Activated CD8-positive, alpha-beta memory T cell treated with anti-CD3 and anti-CD28 coated beads for 48 hours (primary cell): Measurements from ENCODE around the gene DAD1.
"Not testable (repeated sequence)": the region's sequence is repeated elsewhere in the genome, so short reads cannot be mapped to it uniquely, and the experiment has no call there.

Experiments used
- DNase-seq, 3 experiments: peaks; one replicate each; pipeline ENCODE4 v3.0.0-alpha.2; 2020; ENCODE audit warnings: low read depth in 2 of 3, low spot score in 2 of 3

The DAD1 gene

DNA sequence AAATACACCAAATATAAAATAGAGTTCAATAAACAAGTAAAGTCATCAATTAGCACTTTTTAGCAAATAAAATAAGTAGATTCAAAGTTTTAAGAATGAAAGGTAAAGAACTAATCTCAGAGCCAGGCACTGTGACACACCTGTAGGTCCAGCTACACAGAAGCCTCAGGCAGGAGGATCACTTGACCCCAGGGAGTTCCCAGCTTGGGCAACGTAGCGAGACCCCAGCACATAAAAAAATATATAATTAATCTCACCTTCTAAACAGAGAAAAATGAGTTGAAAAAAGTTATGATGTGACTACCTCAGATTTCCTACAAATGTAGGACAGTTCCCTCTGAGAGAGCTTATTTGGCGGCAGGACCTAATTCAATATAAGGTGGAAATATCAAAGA is 19.3 kb downstream of the DAD1 start:
- DNase-seq = no peak

DNA sequence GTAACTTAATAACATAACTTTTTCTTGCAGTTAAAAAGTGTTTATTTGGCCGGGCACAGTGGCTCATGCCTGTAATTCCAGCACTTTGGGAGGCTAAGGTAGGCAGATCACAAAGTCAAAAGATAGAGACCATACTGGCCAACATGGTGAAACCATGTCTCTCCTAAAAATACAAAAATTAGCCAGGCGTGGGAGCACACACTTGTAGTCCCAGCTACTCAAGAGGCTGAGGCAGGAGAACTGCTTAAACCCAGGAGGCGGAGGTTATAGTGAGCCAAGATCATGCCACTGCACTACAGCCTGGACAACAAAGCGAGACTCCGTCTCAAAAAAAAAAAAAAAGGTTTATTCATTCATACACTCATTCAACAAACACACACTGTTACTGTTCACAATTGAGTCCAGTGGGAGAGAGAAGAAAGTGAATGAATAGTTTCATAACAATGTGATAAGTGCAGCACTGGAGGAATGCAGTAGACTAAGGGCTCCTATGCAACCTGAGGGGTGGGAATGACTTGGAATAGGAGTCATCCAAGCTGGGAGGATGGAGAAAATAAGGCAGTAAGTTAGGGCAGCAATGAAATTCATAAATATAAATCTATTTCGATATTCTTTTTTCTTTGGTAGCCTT is 19.8 kb downstream of the DAD1 start:
- no peak for DNase-seq

DNA sequence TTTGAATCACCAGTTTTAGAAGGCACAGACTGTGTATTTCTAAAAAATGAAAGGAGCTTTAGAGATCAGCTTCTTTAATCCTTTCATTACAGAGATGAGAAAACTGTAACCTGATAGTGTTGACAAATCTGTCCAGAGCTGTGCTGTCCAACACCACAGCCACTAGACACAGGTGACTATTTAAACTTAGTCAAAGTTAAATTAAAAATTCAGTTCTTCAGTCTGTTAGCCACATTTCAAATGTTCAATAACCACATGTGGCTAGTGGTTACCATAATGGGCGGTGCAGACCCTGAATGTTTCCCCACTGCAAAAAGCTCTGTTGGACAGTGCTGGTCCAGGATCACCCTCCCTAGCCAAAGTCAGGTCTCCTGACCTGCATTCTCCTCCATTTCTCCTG is 21.6 kb downstream of the DAD1 start:
- DNase-seq = no peak

DNA sequence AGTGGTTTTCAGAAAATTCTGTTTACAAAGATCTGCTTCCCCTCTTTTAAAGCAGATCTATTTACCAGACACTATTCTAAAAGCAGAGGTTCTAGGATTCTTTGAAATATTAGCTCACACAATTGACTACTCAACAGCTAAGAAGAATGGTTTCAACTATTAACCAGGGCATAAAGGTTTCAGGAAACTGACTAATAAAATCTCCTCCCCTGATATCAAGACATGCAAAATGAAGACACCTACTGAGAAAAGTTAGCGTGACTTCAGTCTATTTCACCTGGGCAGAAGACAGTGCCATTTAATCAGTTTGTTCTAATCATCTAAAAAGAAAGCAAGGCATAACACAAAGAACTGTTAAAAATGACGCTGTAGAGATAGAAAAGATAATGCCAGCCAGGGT is 22.2 kb downstream of the DAD1 start:
- no peak for DNase-seq

DNA sequence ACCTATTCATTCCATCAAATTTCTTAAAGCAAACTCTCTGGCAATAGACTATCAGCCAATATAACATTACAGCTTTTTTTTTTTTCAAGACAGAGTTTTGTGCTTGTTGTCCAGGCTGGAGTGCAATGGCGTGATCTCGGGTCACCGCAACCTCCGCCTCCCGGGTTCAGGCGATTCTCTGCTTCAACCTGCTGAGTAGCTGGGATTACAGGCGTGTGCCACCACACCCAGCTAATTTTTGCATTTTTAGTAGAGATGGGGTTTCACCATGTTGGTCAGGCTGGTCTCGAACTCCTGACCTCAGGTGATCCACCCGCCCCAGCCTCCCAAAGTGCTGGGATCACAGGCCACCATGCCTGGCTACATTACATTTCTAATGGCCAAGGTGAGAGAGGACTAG is 22.8 kb downstream of the DAD1 start:
- DNase-seq = not testable (repeated sequence)

DNA sequence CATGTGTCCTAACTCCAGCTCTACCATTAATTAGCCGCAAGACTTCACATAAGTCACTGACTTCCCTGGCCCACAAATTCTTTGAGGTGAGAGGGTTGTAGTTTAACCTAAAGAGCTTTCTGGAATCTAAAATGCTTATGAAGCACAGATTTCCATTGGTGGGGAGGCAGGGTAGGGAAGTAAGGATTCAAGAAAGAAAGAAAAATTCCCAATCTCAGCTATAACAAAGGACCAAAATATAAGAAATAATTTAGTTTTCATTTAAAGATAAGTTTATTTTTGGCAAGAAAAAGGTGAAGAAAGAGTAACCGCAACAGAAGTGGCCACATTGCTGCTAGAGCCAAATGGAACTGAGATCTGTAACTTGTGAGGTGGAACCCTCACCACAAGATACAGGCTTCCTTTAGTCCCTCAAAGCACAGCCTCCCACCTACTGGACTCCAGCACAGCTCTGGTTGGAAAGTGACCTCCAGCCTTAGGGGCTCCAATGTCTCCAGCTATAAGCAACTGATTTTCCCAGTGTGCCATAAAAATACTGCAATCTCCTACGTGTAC is 23.6 kb downstream of the DAD1 start:
- DNase-seq = no peak

DNA sequence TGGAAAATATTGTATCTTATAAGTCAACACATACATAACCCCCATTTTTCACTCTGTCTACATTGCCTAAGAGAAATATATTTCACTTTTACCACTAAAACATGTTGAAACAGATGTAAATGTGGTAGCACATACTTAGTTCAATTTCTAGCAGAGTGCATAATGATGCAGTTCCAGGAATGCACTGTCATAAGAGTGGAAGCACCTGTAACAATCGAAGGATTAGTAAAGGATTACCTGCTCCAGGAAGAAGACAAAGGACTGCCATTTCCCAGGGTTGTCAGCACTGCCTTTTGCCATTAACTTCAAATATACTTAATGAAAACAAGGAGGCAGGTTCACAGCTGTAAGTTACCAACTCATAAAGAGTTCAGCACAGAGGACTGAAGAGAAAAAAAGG is 24.6 kb downstream of the DAD1 start:
- no peak for DNase-seq

DNA sequence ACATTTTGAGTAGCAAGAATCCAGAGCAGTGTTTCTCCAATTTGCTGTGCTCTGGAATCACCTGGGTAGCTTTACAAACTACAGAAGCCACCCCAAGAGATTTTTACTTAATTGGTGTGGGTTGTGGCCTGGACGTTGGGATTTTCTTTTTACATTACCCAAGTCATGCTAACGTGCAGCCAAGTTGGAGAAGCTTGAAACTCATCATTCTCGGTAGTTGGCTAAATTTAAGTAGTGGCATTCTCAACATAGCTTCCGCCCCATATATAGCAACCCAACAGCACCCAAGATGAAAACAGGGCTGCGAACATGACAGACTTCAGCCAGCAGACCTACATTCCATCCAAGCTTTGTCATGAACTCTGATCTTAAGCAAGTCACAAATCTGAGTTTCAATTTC is 25.0 kb downstream of the DAD1 start:
- no peak for DNase-seq

DNA sequence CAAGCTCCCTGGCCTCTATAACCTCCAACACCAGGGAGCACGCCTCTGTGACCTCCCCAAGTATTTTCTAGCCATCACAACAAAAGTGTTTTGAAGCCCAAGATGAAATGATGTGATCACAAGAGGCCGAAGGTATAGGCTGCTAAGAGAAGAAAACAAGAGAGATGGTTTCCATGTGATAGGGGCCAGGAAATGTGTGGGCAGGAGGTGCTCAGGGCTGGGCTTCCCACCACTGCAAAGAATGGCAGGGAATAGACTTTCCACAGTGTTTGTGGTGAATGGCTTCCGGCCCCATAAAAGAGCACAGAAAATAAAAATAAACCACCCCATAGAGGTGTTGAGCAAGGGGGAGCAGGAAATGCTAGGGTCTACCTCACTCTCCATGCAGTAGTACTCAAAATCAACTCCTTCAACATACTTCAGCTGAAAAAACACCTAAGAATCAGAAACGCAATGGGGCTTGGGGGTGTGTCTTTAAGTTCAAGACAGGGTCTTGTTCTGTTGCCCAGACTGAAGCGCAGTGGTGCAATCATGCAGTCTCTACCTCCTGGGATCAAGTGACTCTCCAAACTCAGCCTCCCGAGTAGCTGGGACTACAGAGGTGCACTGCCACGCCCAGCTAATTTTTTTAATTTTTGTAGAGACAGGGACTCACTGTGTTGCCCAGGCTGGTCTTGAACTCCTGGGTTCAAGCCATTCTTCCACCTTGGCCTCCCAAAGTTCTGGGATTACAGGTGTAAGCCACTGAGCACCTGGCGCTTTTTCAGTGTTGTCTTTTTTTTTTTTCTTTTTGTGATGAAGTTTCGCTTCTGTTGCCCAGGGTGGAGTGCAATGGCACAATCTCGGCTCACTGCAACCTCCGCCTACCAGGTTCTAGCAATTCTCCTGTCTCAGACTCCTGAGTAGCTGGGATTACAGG is 27.1 kb downstream of the DAD1 start:
- DNase-seq = no peak

DNA sequence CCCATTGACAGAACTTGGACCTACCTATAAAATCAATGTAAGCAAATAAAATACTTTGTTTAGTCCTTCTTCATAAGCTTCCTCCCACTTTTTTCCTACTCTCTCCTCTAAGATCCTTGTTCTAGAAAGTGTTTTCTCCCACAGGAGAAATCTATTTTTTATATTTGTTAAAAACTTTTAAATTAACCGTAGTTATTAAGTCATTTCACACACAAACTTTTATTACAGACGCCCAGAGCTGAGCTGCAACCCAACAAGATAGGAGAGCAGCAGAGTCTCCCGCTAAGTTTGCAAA is 27.7 kb downstream of the DAD1 start:
- no peak for DNase-seq

DNA sequence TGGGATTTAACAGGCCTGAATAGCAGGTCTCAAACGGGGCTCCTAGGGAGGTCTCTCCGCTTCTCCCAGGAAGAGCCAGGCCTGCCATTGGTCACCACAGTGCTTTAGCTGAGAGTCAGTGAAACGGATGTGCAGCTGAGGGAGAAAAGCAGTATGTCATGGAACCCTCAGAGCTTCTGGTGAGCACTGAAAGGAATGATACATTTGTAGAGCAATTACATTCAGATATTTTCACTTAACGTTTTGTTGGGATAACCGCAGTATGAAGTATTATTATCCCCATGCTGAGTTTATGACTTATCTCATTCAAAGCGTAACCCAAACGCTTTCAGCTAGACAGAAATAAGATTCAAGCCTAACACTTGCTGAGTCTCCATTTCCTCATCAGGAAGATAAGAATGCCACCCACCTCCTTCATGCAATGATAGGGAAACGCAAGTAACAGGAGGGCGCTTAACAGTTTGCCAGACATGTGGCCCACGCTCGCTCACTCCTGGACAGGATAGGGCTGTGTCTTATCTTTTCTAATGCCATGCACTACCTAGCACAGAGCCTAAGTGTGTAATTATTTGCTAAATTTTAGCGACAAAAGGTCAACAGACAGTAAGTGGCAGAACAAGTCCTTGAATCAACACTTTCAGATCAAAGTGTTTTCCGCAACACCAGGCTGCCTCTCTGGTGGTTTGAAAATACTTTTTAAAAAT is 28.2 kb downstream of the DAD1 start:
- DNase-seq = no peak

DNA sequence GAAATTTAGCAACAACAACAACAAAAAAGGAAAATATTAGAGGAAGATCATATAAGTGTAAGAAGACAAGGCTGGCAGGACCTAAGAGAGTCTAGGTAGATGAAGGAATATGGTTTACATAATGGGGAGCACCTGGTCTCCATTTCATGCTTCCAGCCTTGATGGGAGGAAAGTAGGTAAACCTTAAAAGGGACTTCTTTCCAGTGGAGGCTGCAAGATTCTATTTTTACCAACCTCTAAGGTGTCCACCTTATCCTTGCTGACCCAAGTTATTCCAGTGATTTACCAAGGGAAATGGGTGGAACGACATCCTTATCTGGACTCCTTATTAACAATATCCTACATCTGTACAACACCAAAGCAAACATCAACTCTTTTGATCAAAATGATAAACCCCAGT is 30.0 kb downstream of the DAD1 start:
- DNase-seq = no peak

DNA sequence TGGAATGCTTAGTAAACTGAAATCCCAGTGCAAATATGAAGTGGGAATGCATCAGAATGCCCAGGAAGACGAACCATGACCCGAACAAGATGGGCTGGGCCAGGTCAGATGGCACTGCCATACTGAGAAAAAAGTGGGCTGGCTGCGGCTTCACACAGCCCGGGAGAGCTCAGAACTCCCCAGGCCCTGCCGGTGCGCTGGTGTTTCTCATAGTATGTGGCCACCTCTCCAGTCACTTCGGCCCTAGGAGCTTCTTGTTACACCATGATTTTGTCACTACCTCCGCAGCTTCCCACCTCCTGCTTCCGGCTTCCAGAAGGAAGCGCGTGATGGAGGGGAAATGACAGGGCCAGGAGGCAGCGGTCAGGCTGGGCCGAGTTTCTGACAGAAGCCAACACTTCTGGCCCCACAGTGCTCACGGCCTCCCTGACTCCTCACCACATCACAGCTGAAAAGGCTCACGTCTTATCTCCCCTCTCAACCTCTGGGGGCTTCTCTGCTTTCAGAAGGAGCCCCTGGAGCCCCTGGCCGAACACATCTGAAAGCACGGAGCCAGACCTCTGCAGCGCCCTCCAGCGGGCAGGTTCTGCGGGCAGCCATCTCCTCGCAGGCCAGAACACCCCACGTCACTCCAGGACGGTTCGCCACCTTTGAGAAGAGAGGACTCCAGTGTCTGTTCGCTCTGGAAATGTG is 30.7 kb downstream of the DAD1 start:
- peak; percentile 57 to 71 (median 68) for DNase-seq

DNA sequence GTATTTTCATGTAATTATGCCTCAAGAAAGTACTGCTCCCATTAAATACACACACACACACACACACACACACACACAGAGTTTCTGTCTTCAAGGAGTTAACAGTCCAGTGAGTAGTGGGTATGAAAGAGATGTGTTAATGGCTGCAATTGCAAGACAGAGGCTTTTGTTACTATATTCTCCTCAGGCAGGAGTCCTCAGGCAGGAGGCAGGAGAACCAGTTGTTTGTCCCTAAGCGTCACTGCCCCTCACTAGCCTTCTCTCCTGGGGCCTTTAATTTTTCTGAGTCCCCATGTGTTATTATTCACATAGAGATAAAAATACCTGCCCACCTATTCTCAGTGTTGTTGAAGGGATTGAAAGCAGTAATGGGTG is 31.2 kb downstream of the DAD1 start:
- no peak for DNase-seq

DNA sequence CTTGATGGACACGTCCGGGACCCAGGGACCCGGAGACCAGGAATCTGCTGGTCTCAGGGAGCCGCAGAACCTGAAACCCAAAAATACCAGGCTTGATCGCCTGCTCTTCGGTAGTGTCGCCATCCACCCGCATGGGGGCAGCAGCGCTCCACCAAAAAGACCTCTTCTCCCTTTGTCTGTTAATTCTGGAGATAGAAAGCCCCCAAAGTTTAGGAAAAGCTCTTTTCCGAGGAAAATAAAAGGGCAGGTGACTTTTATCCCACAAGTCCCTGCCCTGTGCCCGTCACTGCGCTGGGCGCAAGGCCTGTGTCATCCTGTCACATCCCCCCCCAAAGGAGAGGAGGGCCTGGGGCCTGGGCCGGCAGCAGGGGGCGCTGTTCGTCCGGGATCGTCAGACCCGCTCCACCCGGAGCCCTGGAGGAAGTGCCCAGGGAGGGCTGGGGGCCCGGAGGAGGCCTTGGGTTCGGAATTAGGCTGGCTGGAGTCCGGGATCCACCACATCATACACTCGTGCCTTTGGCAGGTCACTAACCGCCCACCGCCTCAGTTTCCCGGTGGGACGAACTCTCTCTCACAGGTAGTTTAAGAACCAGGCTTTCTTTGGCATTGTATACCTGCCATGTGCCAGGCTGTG is 31.9 kb downstream of the DAD1 start:
- DNase-seq = peak; percentile 82 to 95 (median 92)

DNA sequence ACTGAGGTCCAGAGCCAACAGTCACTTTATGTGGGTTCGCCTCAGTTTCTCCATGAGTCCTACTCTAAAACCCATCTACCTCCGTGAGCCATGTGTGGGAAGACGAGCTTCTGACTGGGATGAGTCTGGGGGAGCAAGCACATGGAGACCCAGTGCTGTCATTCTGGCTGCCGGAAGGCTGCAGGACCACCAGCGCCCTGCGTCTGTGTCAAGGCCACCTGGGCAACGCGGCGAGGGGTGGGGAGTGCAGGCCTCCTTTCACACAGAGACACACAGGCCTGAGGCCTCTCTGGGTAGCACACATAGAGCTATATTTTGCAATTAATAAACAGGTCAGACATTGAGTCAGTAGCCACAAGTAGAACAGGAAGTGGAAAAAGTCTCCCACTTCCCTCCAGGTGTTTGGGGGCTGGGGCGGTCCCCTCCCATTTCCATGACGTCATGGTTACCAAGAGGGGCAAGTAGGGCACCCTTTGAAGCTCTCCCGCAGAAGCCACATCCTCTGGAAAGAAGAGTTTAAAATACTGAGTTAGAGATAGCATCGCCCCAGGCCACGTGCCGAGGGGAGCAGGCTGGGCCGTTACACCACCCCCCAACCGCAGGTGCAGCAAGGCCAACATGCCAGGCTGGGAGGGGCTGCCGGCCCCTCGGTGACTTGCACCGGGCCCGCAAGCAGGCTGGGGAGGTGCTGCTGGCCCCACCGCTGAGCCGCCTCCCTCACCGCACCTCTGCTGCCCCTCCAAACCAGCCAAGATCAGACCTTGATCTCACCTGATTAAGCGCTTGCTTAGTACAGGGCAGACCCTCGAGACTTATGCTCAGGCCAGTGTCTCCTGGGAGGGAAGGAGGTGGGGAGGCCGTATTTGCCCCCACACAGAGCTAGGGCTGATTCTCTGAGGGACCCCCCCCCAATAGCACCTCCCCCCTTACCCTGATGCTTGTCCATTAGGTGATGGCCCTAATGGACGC is 32.7 kb downstream of the DAD1 start:
- DNase-seq = peak; percentile 80 to 93 (median 88)

DNA sequence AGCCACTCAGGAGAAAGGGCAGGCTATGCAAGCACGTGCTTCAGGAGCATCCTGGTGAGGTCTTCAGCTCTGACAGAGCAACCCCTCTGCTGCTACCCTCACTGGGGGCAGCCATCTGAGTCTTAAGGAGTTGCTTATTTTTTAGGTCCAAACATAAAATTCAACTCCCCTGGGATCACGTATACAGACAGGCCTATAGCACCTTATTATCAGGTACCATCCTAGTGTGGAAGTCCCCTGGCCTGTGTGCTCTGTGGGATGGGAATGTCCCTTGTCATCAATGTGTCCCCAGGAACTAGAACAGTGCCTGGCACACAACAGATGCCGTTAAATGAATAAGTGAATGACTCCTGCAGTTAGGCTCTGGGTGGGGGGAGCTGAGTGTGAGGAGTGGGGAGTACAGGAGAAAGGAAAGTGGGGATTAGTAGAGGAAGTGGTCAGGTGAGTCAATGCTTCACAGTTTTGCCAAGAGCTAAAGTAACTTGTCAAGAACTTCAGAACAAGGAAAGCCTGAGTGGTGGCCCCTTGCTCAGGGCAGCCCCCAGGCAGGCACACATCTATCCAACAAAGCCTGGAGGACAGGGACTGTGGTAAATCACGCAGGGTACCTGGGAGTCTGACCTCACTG is 33.5 kb downstream of the DAD1 start:
- DNase-seq = peak in 1 of 3 experiments; percentile 59

DNA sequence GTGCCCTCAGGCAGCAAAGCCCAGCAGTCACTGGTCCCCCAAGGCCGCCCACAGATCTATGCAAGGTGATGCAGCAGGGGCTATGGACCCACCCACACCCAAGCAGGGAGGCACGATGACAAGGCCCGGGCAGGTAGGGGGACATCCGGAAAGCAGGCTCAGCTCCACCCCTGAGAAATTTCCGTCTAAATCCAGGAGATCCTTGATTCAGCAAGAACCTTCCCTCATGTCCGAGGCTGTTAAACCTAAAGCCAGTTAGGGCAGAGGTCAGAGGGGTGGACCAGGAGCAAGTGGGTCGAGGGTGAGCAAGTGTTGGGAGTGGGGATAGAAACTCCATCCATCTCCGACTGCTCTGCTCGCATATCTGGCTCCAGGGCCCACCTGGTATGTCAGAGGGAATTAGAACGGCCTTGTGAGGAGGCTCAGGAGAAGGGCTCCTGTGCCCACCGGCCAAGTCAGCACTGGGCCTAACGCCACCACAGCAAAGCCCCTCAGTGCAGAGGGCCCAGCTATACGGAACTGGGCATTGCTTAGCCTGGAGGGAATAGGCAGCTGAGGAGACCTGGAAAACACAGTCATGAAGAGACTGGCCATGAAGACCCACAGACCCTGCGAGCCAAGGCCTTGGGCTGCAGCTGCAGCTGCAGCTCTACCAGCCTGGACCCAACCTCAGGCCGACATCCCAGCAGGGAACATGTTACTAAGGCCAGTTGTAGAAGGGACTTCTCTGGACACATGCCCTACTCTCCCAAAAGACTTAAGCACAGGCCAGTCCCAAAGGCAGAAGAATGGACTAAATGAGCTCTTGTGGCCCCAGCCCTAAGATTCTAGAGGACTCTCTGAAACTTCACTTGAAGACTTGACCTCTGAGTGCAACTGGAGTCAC is 34.3 kb downstream of the DAD1 start:
- no peak for DNase-seq
